ENCODE data around the gene OR9Q2. TPM values are rescaled to one million over a fixed set of nuclear protein-coding genes. Genes with fewer than 3 reads are reported as not detected.

The OR9Q2 gene, protein sequence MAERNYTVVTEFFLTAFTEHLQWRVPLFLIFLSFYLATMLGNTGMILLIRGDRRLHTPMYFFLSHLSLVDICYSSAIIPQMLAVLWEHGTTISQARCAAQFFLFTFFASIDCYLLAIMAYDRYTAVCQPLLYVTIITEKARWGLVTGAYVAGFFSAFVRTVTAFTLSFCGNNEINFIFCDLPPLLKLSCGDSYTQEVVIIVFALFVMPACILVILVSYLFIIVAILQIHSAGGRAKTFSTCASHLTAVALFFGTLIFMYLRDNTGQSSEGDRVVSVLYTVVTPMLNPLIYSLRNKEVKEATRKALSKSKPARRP
- not detected for total RNA-seq
- long read RNA-seq = 0 reads

DNA sequence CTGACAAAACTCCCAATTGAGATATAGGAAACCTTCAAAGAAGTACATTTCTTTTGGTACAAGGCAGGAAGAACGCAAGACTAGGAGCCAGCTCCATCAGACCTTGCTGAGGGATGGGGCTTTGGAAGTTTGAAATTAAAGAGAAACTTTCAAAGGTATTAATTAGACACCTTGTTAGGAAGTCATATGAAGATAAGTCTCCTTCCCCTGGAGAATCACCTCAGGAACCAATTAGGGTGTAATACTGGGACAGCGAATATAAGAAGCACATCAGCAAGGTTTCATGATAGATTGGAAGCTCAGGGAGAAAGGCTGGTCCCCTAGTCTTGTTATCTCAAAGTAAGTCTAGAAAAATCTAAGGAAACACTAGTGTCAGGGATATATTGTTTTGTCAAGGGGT, at the start of gene OR9Q2:
Gene OR9Q2 (plus strand): TSS at position 301 of the 400 bp plus-strand sequence. CDS start 1,421 bp downstream, outside the sequence.
- Histone ChIP-seq H3K27me3 (no peaks in the 10 kb centered on the region), H3K9me3 (no peaks in the 10 kb centered on the region), H3K27ac (no peak within 1 kb of the TSS), H3K4me3 (no peak within 1 kb of the TSS), H3K4me1 (no peaks in the 10 kb centered on the region), H3K36me3 (no peaks in the 10 kb centered on the region)
- ATAC-seq (no peak), DNase-seq (no peak)
- TF ChIP-seq, protein P1, sequence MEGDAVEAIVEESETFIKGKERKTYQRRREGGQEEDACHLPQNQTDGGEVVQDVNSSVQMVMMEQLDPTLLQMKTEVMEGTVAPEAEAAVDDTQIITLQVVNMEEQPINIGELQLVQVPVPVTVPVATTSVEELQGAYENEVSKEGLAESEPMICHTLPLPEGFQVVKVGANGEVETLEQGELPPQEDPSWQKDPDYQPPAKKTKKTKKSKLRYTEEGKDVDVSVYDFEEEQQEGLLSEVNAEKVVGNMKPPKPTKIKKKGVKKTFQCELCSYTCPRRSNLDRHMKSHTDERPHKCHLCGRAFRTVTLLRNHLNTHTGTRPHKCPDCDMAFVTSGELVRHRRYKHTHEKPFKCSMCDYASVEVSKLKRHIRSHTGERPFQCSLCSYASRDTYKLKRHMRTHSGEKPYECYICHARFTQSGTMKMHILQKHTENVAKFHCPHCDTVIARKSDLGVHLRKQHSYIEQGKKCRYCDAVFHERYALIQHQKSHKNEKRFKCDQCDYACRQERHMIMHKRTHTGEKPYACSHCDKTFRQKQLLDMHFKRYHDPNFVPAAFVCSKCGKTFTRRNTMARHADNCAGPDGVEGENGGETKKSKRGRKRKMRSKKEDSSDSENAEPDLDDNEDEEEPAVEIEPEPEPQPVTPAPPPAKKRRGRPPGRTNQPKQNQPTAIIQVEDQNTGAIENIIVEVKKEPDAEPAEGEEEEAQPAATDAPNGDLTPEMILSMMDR (IDR thresholded peaks at IDR 0.05) = no peak
- intact Hi-C loops (cut with DNase I) = no loop called here

DNA sequence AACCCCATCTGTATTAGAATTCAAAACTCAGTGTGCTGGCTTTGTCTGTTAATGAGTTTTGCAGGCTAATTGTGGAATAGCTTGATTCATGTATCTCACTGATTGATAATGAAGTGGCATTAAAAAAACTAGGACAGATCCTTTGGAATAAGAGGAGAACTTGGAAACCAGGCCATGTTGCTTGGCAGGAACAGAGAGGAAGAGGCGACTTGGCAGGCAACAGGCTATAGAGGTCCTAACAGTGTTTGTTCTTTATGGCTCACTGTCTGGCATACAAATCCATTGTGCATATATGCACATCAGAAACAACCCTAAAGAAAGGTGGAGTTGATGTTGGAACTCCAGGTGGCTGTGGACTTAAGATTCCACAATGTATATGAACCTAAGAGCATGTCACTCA, 46.1 kb upstream of the OR9Q2 start:
- no peaks in the 10 kb centered on the region for H3K9me3 ChIP-seq
- intact Hi-C loops (cut with DNase I) = no loop called here
- H3K36me3 ChIP-seq = no peaks in the 10 kb centered on the region
- H3K27me3 ChIP-seq = no peaks in the 10 kb centered on the region
- no peak for DNase-seq
- no peak overlapping the region for H3K4me3 ChIP-seq
- ATAC-seq = no peak
- TF ChIP-seq, protein P1 (IDR thresholded peaks at IDR 0.05) = no peak
- H3K4me1 ChIP-seq = no peaks in the 10 kb centered on the region
- H3K27ac ChIP-seq = no peak overlapping the region

DNA sequence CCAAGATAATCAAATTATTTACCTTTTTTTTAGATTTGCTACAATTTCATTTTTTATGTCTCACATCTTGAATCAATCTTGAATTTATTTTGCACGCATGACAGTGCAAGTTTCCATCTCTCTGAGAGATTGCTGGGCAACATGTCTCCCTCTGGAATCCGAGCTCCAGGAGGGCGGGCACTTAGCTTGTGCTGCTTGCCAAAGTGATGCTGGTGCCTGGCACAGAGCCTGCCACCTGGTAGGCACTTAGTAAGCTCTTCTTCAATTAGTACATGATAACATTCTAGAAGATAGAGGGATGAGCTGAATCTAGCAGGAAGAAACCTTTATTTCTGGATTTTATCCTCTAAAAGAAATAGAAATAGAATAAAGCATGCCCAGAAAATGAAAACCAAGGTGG, 36.1 kb upstream of the OR9Q2 start:
- no peak for ATAC-seq
- intact Hi-C loops (cut with DNase I) = no loop called here
- Histone ChIP-seq H3K36me3 (no peaks in the 10 kb centered on the region), H3K4me1 (no peaks in the 10 kb centered on the region), H3K9me3 (no peaks in the 10 kb centered on the region), H3K4me3 (no peak overlapping the region), H3K27me3 (no peaks in the 10 kb centered on the region), H3K27ac (no peak overlapping the region)
- TF ChIP-seq, protein P1 (IDR thresholded peaks at IDR 0.05) = no peak
- no peak for DNase-seq

DNA sequence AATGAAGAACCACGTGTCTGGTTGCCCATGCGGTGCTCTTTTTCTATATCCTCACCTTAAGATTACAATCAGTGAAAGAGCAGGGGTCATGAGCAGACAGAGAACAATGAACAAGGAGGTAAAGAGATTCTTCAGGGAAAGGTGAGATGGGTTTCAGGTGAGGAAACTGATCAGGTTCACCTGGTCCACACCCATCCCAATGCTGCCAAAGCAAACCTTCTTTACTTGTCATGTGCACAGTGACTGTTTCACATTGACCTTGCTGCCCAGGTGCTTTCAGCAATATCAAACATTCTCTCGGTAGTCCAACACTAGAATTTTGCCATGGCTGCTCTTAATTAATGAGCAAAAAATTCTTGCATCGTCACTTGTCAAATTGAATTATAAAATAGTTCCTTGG, 24.5 kb upstream of the OR9Q2 start:
- Histone ChIP-seq H3K27me3 (no peaks in the 10 kb centered on the region), H3K9me3 (no peaks in the 10 kb centered on the region), H3K27ac (no peak overlapping the region), H3K36me3 (no peaks in the 10 kb centered on the region), H3K4me3 (no peak overlapping the region), H3K4me1 (no peaks in the 10 kb centered on the region)
- ATAC-seq = no peak
- TF ChIP-seq, protein P1 (IDR thresholded peaks at IDR 0.05) = no peak
- intact Hi-C loops (cut with DNase I) = no loop called here
- DNase-seq = no peak

DNA sequence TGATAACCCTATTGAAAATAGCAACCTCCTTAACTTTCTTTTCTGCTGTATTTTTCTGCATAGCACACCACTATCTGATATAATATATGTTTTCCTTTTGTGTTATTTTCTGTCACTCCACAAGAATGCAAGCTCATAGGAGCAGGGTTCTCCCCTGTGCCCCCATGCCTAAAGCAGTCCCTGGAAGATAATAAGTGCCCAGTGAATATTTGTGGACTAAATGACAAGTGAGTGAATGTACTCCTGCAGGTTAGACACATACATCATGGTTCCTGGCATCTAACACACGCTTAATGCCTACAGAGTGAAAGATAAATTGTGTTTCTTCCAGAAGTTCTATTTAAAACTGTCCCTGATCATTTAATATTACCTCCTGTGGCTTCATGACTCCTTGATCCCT, 23.9 kb upstream of the OR9Q2 start:
- H3K4me3 ChIP-seq = no peak overlapping the region
- intact Hi-C loops (cut with DNase I) = no loop called here
- no peaks in the 10 kb centered on the region for H3K9me3 ChIP-seq
- ATAC-seq (no peak), DNase-seq (no peak)
- H3K27ac ChIP-seq = no peak overlapping the region
- no peaks in the 10 kb centered on the region for H3K36me3 ChIP-seq
- H3K4me1 ChIP-seq = no peaks in the 10 kb centered on the region
- no peaks in the 10 kb centered on the region for H3K27me3 ChIP-seq
- TF ChIP-seq, protein P1 (IDR thresholded peaks at IDR 0.05) = no peak

Measured in upper lobe of right lung (tissue), 1 donor.